Cerebellar nuclear complex (tissue), 1 donor: ENCODE data around the gene AHDC1.

ENCODE experiments used
- DNase-seq, 2 experiments: peaks; one replicate each; lab custom pipeline; 2025; lab: John Stamatoyannopoulos, UW

AHDC1 gene

DNA sequence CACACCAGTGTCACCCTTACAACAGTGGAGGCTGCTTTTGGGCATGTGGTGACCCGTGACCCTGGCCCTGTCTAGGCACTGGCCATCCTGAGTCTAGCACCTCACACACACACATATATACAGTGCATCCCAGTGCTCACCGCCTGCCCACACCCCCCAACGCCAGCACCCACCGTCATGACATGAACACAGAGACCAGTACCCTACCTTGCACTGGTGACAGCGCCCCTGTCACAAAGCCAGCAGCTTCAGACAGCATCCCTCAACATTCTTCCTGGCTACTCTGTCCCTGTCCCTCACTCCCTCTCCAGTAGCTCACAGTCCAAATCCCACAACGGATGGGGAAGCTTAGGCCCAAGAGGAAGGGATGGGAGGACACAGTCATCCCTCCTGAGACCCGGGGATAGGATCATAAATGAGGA lies 27.1 kb downstream of the AHDC1 start:
- DNase-seq, result no peak

- DNase-seq, result peak in 1 of 2 experiments; percentile 38
Observed at GRCh38 chr1:27575840-27576331, 28.1 kb downstream of the AHDC1 start.

DNA sequence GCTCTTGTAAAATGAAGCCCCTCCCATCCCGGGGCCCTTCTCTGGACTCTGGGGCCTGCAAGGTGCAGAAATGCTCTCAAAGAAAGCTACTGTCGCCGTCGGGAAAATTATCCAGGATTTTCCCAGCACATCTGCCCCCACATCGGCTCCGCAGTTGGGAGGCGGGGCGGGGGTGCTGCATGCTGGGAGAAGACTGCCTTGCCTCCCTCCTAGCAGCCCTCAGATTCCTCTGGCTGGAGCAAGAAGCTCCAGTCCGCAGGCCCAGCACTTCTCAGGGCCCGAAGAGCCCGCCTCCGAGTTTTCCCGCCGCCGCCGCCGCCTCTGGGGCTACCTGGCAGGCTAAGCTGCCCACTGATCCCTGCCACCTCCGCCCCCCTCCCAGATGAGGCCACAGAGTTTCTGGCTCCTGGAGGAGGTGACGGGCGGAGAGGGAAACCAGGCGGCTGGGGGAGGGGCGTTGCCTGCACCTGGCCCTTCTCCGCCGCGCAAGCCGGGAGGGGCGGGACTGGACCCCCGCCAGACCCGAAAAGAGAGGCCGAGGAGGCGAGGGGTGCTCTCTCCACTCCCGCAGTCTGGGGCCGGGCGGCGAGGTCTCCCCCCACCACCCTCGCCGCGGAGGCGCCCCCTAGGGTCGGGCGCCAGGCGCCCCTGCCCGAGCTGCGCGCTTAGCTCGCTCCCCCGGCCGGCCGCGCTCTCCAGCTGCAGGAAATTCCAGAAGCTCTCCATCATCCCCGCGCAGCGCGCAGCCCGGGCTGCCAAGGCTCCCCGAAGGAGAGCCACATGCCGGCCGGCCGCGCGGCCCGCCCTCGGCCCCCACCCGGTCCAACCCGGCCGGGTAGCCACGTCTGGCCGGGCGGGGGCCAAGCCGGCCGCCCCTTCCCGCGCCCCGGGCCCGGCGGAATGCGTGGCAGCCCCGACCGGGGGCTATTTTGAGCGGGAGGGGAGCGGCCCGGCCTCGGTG lies 28.8 kb downstream of the AHDC1 start:
- no peak for DNase-seq

DNA sequence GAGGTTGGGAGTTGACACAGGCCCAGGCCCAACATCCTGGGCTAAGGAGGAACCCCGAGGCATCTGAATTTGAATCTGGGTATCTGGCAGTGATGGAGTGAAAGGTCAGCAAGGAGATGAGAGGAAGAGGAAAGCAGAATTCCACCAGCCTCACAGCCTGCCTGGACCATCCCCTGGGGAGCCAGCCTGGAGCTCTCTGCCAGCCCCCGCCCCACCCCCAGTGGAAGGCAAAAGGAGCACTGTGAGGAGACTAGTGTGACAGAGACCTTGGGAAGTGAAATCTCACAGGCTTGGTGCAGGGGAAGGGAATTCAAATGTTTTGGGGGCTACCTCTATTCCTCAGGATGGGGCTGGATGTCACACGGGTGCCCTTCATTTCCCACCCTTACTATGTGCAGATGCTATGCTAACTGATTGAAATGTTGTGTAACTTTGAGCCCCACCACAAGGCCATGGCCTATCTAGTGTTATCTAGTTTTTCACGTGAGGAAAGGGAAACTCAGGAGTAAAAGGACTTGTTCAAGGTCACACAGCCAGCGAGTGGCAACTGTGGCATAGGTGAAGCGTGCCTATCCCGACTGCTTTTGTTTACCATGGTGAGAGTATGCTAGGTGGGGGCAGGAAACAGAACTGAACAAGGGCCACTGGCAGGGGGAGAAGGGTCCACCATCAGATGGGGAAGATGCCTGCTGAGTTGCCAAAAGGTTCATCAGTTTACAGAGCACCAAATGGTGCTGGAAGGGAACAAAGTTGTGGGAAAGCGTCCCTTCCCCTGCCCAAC lies 29.8 kb downstream of the AHDC1 start:
- no peak for DNase-seq

DNA sequence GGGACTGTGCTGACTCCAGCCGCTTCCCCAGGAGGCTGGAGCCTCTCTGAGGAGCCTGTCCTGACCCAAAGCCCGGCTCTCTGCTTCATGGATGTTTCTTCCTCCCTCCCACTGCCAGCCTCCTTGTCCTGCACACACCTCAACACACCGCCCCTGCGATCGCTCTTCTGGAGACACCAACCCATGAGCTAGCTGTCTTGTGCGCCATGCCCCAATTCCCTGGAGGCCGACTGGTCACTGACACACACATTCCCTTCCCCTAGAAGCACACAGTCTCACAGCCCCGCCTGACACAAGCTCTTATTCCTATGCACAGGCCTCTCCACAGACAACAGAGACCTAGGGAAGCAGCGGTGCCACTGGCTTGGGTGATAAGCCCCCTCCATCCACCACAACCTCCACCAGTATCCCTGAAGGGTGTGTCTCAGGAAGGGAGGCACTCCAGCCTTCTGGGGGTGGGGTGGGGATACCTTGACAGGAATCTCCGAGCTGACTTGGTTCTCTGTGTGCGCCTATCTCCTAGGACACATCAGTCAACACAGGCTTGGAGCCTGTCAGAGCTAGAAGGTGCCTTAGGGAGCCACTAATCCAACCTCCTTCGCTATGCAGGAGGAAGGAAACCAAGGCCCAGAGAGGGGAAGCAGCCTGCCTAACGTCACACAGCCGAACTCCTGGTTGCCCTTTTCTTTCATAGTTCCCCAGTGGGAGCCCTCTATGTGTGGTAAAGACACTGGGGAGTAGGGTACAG lies 31.1 kb downstream of the AHDC1 start:
- no peak for DNase-seq

DNA sequence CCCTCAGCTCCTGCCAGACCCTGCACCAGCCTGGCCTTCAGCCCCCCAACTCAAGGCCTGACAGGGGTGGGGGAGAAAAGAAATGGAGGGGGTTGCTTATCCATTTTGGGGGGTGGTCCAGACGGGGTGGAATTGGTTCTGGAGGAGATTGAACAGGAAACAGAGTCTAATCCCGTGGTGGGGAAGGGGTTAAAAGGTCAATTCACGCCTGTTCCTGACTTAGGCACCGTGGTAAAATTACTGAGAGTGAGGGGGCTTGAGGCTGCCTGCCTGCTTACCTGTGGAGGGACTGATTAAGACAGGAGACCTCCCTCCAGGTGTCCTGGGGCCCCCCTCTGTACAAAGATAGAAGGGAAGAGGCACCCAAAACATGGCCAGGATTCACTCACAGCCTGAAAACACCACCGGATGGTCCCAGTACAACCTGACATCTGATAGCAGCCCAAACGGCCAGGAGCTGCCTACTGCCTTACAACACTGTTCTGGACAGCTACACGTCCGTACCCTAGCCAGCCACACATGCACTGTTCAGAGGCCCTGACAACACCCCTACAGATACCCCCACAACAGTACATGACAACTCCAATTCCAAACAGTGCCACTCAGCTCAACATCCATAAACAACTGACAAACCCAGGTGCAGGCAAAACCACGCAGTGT lies 31.8 kb downstream of the AHDC1 start:
- no peak for DNase-seq

- no peak for DNase-seq
Observed at GRCh38 chr1:27571439-27572018, 32.4 kb downstream of the AHDC1 start.

- DNase-seq, result no peak
Observed at GRCh38 chr1:27570784-27571183, 33.2 kb downstream of the AHDC1 start.

- DNase-seq, result no peak
Observed at GRCh38 chr1:27570356-27570755, 33.6 kb downstream of the AHDC1 start.

GRCh38 chr1:27569506-27570291 lies 34.2 kb downstream of the AHDC1 start:
- no peak for DNase-seq

DNA sequence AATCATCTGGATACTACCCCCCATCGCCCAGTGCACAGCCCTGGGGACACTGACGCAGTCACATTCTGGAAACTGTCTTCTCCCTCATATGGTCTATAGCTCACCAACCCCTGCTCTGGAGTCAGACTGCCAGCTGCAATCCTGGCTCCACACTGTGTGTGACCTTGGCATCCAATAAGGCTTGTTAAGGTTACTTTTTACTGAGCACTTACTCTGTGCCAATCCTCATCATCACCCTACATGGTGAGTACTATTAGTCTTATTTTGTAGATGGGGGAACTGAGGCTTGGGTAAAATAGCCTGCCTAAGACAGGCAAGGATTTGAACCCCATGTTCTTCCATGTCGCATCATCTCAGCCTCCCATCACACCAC lies 34.9 kb downstream of the AHDC1 start:
- no peak for DNase-seq

DNA sequence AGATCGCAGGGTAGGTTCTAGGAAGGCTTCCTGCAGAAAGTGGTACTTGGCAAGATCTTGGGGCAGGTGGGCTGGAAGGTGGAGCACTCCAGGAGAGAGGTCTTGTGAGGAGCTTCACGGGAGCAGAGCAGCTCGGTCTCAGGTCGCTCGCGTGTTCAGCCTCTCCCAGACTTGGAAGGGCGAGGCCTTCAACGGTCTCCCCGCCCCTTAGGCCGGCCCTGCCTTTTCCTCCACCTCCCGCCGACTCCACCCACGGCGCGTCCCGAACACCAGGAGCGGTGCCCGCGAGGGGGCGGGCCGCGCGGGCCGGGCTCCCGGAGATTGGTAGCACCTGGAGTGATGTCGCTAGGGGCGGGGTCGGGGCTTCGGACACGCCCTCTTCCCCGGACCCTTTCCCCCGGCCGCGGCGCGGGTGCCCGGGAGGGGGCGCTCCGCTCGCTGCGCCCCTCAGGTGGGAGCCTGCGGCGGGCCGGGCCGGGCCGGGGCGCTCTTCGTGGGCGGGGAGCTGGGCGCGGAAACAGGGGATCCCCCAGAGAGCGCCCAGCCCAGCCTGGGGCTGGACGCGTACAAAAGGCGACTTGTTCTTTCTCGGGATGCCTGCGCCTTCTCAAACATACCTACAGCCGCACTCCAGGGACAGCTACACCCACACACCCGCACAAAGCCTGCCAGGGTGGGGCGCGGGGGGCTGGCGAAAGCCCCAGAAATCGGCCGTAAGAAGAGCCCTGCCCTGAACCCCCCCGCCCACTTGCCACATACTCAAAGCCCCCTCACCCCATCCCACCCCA lies 35.5 kb downstream of the AHDC1 start:
- peak in 1 of 2 experiments; percentile 53 for DNase-seq

- no peak for DNase-seq
Observed at GRCh38 chr1:27567971-27568299, 36.0 kb downstream of the AHDC1 start.

DNA sequence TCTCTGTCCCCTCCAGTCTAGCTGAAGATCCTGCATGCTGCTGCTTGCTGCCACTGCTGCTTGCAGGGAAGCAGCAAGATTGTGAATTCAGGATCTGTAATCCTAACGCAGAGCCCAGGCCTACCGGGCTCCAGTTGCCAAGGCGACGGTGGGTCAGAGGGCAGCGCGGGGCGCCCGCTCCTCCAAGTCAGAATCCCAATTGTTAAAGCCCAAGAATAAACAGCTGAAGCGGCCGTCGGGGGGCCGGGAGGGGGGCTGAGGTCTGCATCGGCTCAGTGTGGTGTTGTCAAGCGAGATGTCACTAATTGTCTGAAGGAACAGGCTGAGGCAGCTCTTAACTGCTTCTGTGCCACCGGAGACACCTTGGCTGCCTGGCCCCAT lies 36.8 kb downstream of the AHDC1 start:
- no peak for DNase-seq

DNA sequence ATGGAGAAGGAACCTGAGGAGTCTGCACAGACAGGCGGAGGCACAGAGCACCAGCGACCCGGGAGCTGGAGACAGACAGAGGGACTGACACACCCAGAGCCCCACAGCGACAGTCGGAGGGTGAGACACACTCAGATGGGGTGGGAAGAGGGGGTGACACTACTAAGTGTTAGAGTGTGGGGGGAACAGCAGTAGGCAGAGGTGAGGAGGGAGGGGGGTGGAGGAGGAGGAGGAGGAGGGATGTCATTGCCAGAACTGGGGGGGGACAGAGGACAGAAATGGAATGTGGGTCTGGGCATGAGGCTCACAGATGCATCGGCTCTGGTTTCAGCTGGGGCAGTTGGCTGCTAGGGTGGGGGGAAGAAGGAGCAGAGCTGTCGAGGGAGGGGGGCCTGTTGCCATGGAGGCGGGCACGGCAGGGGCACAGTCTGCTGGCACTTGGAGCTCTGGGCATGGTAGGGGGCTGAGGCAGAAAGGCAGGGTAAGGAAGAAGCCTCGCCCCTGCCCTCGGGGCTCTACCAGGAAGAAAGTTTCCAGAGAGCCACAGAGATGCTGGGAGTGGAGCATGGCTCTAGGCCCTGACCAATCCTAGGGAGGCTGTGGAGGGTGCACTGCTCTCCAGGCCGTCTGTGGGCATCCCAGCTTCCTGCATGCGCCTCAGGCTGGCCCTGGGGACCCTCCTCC lies 37.3 kb downstream of the AHDC1 start:
- DNase-seq, result no peak

DNA sequence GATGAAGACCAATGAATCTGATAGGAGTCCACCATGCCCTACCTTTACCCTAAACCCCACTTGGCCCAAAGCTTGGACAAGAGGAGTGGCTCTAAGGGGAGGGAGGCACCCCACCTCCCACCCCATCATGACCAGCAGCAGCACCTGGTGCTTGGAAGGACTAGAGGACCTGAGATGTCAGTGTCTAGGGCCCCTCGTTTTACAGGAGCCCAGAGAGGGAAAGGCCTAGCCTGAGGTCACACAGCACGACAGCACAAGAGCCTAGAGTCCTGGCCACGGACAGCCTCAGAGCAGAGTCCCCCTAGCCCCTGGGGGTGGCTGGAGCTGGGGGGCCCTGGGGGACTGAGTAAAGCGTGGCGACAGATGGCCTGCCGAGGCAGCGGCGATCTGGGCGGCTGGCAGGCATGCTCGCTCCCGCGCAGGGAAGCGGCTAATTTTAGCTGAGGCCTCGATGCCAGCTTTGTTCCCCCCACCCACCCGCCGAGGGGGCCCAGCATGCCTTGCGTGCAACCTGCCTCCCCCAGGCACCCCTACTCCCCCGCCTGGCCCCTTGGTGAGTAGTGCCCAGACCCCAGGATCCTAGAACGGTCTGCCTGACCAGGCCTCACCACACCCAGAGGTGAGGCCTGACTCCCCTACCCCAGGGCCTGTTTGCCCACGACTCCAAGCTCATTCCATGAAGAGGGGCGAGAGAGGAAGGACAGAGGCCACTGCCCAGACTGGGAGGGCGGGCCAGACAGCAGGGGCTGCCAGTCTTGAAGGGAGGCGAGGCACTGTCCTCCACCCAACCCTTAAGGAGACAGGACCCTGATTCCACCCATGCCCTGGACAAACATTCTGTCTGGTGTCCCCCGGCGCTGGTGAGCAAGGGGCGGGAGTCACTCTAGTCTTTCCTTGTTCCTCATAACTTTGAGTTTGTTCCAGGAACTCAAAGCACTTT lies 39.0 kb downstream of the AHDC1 start:
- DNase-seq, result no peak

- DNase-seq, result no peak
Observed at GRCh38 chr1:27563591-27564471, 40.1 kb downstream of the AHDC1 start.
